Gastroesophageal sphincter (tissue), 3 donors: Measurements from ENCODE around the gene LAMC2.

Experiments used
- CTCF ChIP-seq, 4 experiments: fragments of 200-600 bp in 2 of 4; fragments of 450-650 bp in 2 of 4; sonication (generic) in 1 of 4; IDR thresholded peaks; one replicate each; pipeline ENCODE4 v1.5.1; 2017 to 2019; ENCODE audit warnings: antibody characterized with exemption in 4 of 4, mild to moderate bottlenecking in 2 of 4, moderate library complexity in 2 of 4
- EP300 ChIP-seq: sonication (generic); formaldehyde crosslinking; IDR thresholded peaks from one replicate; pipeline ENCODE4 v1.6.1; 2017; ENCODE audit warnings: antibody characterized with exemption, mild to moderate bottlenecking
- POLR2A ChIP-seq, 2 donors: fragments of 450-650 bp; IDR thresholded peaks; one replicate each; pipeline ENCODE4 v1.6.1; 2017; ENCODE audit warnings: antibody characterized with exemption in 2 of 2, mild to moderate bottlenecking in 2 of 2, moderate library complexity in 1 of 2

DNA sequence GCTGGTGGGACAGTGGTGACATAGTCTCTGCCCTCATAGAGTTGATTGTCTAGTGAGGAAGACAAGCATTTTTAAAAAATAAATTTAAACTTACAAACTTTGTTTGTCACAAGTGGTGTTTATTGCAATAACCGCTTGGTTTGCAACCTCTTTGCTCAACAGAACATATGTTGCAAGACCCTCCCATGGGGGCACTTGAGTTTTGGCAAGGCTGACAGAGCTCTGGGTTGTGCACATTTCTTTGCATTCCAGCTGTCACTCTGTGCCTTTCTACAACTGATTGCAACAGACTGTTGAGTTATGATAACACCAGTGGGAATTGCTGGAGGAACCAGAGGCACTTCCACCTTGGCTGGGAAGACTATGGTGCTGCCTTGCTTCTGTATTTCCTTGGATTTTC, 58.4 kb downstream of the LAMC2 start:
- TF ChIP-seq CTCF (IDR thresholded peaks at IDR 0.05): no peak
- TF ChIP-seq EP300: no peak
- TF ChIP-seq POLR2A (IDR thresholded peaks at IDR 0.05): no peak
